Measurements from ENCODE around the gene FPR1. TPM values are rescaled to one million over a fixed set of nuclear protein-coding genes. Genes with fewer than 3 reads are reported as not detected.

Gene FPR1
- total RNA-seq, 2 experiments from 2014 or later: not detected

DNA sequence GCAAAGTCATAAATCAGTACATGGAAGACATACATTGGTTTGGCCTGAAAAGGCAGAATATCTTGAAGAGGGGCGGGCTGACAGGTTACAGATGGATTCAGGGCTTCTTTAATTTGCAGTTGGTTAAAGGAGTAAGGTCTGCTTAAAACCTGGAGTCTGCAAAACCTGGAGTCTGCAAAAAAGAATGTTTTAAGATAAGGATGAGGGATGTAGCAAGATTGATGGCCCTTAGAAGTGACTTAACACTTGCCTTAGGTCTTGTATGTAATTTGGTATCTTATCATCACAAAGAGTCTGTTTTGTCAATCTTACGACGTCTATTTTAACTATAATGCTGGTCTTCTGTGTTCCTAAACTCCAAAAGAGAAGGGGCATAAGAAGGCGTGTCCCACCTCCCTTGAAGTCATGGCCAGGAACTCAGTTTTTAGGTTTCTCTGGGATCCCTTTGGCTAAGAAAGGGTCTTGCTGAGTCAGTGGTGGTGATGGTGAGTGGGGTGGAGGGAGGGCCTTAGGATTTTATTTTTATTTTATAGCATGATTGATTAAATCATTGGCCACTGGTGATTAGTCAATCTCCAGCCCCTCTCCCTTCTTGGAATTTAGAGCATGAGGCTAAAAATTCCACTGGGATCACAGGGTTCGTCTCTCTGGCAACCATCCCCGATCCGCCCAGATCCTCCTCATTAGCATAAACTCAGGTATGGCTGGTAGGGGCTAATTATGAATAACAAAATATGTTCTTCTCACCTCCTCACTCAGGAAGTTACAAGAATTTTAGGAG, 17.7 kb downstream of the FPR1 start:
- peaks cover 41% of the 10 kb centered on the region for H3K27me3 Mint-ChIP-seq
- no peak for DNase-seq
- no peak overlapping the region for H3K4me3 Mint-ChIP-seq
- H3K4me1 Mint-ChIP-seq: no peaks in the 10 kb centered on the region
- H3K27ac Mint-ChIP-seq: no peak overlapping the region
- H3K9me3 Mint-ChIP-seq: peaks cover 10% of the 10 kb centered on the region
- no peaks in the 10 kb centered on the region for H3K36me3 Mint-ChIP-seq

DNA sequence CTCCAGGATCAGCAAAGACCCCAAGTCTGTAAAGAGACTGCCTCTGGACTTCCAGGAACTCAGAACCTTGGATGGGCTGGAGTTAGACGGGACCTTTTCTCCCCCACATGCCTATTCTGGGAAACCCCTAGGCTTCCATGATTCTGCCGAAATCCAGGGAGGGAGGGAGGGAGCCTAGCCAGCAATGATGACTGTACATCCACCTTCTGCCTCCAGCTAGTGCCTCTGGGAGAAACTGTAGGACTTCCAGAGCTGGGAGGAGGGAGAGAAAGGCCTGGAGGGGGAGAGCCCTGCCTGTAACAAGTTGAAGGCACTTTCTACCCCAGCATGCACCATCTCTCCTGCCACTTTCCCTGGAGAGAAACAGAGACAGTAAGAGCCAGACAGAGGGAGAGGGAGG, 21.9 kb downstream of the FPR1 start:
- no peaks in the 10 kb centered on the region for H3K4me1 Mint-ChIP-seq
- no peak overlapping the region for H3K27ac Mint-ChIP-seq
- peaks cover 54% of the 10 kb centered on the region for H3K27me3 Mint-ChIP-seq
- no peak for DNase-seq
- H3K9me3 Mint-ChIP-seq: peaks cover 11% of the 10 kb centered on the region
- H3K4me3 Mint-ChIP-seq: no peak overlapping the region
- H3K36me3 Mint-ChIP-seq: no peaks in the 10 kb centered on the region

DNA sequence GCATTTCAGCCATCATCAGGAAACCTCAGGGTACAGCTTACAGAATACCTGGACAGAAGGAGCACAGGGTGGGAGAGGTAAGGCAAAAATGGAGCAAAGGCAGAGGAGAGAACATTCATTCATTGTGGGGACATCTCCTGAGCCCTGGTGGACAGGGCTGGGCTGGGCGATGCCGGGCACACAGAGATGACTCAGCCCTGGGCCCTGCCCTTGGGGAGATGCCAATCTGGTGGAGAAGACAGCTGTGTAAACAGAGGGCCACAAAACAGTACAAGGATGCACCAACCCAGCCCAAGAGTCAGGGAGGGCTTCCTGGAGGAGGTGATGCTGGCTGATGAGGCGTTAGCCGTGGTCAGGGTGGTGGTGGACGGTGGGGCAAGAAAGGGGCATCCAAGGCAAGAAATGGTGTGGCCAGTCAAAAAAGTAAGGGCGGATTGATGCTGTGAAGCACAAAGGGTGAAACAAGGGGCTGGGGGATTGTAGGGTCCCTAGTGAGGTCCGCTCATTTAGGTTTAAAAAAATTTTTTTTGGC, 24.3 kb downstream of the FPR1 start:
- DNase-seq: no peak
- Mint-ChIP-seq H3K36me3 (no peaks in the 10 kb centered on the region), H3K4me1 (no peaks in the 10 kb centered on the region), H3K9me3 (peaks cover 11% of the 10 kb centered on the region), H3K27me3 (peaks cover 61% of the 10 kb centered on the region), H3K27ac (no peak overlapping the region), H3K4me3 (no peak overlapping the region)

DNA sequence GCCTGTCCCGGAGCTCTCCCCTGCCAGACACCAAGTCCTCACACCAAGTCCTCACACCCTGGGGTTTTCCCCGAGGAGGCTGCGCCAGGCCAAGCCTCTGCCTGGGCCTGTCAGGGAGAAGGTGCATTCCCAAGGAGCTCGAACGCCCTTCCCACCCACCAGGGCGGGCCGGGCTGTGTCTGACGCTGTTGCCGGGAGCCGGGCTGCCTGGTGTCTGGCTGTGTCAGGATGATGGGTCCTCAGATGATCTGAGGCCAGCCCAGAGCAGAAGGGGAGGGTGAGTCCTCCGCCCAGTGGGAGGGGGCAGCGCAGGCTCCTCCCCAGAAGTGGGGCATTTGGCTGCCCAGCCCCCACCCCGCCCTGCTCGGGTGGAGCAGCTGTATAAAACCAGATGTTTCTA, 25.6 kb downstream of the FPR1 start:
- H3K4me1 Mint-ChIP-seq: no peaks in the 10 kb centered on the region
- H3K36me3 Mint-ChIP-seq: no peaks in the 10 kb centered on the region
- H3K9me3 Mint-ChIP-seq: peaks cover 6% of the 10 kb centered on the region
- DNase-seq: no peak
- H3K27me3 Mint-ChIP-seq: peaks cover 64% of the 10 kb centered on the region
- H3K4me3 Mint-ChIP-seq: no peak overlapping the region
- H3K27ac Mint-ChIP-seq: no peak overlapping the region

DNA sequence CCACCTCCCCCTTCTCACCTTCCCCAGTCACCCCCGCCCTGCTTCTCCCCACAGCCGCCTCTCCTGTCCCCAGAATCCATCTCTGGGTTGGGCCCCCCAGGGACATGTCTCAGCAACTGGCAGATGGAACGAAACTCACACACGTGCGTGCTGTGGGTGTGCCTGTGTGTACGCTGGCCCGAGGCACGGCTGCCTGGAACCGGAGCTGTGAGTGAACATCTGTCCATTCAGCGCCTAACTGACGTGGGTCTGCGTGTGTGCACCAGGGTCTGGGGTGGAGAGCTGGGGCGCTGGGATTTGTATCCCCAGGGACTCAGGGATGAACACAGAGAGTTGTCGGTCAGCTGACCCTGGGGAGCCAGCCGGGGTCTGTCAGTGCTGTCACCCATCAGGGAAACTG, 27.1 kb downstream of the FPR1 start:
- no peaks in the 10 kb centered on the region for H3K4me1 Mint-ChIP-seq
- peaks cover 72% of the 10 kb centered on the region for H3K27me3 Mint-ChIP-seq
- DNase-seq: no peak
- H3K27ac Mint-ChIP-seq: no peak overlapping the region
- no peak overlapping the region for H3K4me3 Mint-ChIP-seq
- no peaks in the 10 kb centered on the region for H3K36me3 Mint-ChIP-seq
- peaks cover 1% of the 10 kb centered on the region for H3K9me3 Mint-ChIP-seq

DNA sequence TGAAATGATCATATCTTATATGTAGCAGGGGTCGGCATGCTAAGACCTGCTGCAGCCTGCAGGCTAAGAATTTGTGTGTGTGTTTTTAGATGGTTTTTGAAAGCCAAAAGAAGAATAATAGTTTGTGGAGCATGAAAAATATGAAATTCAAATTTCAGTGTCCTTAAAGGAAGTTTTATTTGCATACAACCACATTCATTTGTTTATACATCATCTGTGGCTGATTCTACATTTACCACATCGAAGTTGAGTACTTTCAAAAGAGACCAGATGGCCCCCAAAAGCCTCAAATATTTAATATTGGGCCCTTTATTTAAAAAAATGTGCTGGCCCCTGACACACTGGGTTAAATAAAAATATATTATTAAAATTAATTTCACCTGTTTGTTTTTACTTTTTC, 29.2 kb downstream of the FPR1 start:
- H3K36me3 Mint-ChIP-seq: no peaks in the 10 kb centered on the region
- no peak overlapping the region for H3K27ac Mint-ChIP-seq
- DNase-seq: no peak
- H3K4me3 Mint-ChIP-seq: no peak overlapping the region
- H3K9me3 Mint-ChIP-seq: no peaks in the 10 kb centered on the region
- H3K27me3 Mint-ChIP-seq: peaks cover 70% of the 10 kb centered on the region
- no peaks in the 10 kb centered on the region for H3K4me1 Mint-ChIP-seq

DNA sequence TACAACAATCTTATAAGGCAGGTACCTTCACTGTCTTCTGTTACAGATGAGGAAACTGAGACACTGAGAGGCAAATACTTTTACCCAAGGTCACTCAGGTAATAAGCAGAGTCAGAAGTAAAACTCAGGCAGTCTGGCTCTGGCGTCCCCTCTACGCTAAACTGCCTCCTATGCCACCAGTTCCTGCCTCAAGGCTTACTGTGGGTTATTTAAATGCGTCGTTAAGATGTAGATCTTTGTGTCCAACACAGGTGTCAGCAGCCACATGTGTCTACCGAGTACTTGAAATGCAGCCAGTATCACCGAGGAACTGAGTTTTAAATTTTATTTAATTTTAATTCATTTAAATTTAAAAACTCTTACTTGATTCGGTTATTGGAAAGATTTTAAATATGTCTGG, 29.8 kb downstream of the FPR1 start:
- Mint-ChIP-seq H3K27ac (no peak overlapping the region), H3K36me3 (no peaks in the 10 kb centered on the region), H3K4me3 (no peak overlapping the region), H3K9me3 (no peaks in the 10 kb centered on the region), H3K27me3 (peaks cover 64% of the 10 kb centered on the region), H3K4me1 (no peaks in the 10 kb centered on the region)
- DNase-seq: no peak

DNA sequence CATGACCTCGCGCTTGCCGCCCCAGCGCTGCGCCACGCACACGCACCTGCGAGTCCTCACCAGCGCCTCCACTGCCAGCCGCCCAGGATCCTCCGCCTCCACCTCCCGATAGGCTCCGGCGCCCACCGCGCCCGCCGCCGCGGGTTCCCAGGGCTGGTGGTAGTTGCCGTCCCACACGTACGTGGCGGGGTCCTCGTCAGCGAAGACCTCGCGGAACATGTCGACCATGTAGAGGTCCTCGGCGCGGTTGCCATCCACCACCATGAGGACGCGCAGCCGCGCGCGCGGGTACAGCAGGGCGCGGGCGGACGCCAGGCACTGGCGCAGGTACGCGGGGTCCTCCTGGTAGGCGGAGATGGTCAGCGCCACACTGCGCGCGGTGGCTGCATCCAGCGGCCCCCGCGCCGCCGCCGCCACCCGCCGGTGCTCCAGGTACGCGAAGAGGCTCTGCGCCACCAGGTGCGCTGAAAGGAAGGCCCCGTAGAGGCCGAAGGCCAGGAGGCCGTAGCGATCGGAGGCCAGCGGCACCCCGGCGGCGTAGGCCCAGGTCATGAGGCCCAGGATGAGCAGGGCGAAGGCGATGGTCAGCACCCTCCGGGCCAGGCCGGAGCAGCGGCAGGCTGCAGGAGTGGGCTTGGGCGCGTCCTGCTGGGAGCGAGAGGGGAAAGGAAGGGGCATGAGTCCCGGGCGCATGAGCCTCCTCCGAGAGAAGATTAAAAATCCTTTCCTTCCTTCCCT, 32.3 kb downstream of the FPR1 start:
- Mint-ChIP-seq H3K9me3 (no peaks in the 10 kb centered on the region), H3K27ac (no peak overlapping the region), H3K27me3 (peaks cover 44% of the 10 kb centered on the region), H3K4me3 (no peak overlapping the region), H3K36me3 (no peaks in the 10 kb centered on the region), H3K4me1 (no peaks in the 10 kb centered on the region)
- DNase-seq: no peak

DNA sequence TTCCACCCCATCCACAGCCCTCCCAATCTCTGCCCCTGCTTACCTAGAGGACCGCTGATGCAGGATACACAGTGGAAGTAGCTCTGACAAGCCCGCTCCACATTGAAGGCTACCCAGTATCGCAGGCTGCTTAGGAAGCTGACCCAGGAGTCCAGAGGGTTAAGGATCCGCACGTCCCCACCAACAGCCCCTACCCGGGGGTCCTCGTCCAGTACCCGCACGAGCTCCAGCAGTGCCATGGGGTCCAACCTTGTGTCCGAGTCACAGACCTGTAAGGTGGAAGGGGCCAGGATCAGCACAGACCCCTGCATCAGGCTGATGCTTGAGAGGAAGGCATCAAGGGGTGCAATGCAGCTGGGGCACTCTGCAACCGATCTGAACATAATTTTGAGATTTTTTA, 34.8 kb downstream of the FPR1 start:
- Mint-ChIP-seq H3K27ac (no peak overlapping the region), H3K4me3 (no peak overlapping the region), H3K9me3 (no peaks in the 10 kb centered on the region), H3K27me3 (peaks cover 31% of the 10 kb centered on the region), H3K4me1 (no peaks in the 10 kb centered on the region), H3K36me3 (peaks cover 2% of the 10 kb centered on the region)
- DNase-seq: no peak

DNA sequence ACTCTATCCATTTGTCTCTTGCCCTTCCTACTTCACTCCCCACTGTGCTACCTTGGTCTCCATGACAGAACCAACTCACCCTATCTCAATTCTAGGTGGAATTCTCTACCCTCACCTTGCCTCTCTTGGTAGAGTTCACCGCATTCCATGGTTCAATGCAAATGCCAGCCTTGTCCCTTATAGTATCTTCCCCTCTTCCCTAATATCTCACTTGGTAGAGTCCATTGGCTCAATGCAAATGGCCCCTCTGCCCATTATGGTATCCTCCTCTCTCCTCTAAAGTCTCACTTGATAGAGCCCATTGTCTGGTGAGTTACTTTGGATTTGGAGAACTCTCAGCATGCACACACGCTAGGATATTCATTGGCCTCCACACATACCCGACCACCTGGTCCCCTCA, 35.8 kb downstream of the FPR1 start:
- Mint-ChIP-seq H3K27me3 (peaks cover 26% of the 10 kb centered on the region), H3K4me3 (no peak overlapping the region)

DNA sequence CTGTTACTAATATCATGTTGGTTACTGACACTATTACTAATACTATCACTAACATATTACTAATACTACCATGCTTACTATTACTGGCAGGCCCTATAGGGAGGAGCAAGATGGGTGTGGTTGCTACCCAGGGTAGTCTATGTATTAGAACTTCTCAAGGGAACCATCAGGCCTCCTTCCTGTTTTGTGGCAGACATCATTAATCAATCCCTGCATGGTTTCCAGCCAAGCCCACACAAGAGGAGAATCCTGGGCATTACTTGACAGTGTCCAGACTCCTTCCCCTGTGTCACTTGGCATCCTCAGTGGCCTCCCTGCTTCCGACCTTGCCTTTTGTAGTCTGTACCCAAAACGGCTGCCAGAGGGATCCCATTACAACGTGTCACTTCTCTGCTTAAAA, 36.8 kb downstream of the FPR1 start:
- Mint-ChIP-seq H3K4me1 (no peaks in the 10 kb centered on the region), H3K36me3 (peaks cover 2% of the 10 kb centered on the region), H3K4me3 (no peak overlapping the region), H3K27me3 (peaks cover 18% of the 10 kb centered on the region), H3K9me3 (no peaks in the 10 kb centered on the region), H3K27ac (no peak overlapping the region)
- DNase-seq: no peak

More for the DNA sequence above, 35.8 kb downstream of the FPR1 start:
- Mint-ChIP-seq H3K4me1 (no peaks in the 10 kb centered on the region), H3K36me3 (peaks cover 2% of the 10 kb centered on the region), H3K27ac (no peak overlapping the region), H3K9me3 (no peaks in the 10 kb centered on the region)
- no peak for DNase-seq

DNA sequence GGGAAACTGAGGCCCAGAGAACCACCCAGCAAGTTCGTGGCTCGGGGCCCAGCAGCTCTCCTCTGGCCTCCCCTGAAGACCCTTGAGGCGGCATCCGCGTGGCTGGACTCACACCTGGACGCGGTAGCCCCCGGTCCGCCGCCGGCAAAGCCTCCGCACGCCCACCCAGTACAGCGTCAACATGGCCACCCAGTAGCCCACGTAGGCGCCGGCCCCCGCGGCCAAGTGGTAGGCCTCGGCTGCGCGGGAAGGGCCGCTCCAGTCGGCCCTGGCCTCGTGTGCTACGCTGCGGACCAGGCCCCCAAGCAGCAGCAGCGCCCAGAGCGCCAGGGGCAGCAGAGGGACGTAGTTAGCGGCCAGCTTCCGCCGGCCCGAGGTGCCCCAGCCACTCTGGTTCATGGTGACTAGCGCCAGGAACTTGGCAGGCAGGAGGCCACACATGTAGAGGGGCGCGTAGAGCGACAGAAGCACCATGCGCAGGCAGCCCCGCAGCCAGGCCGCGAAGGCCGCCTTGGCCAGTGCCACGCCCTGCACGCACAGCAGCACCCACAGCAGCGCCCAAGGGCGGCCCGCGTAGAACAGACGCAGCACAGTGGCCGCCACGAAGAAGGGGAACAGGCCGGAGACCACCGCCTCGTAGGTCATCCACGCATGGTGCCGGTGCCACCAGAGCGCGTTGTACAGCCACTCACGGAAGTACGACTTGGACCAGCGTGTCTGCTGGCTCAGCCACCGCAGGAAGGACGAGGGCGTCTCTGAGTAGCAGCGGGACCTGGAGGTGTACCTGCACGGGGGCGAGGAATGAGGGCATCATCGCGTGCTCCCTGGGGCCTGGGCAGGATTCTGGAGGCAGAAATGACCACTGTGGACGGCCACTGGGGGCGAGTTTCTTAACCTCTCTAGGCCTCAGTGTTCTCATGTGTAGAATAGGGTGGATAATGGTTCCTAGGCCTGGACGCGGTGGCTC, 38.1 kb downstream of the FPR1 start:
- no peak overlapping the region for H3K27ac Mint-ChIP-seq
- peaks cover 2% of the 10 kb centered on the region for H3K36me3 Mint-ChIP-seq
- H3K9me3 Mint-ChIP-seq: no peaks in the 10 kb centered on the region
- H3K27me3 Mint-ChIP-seq: peaks cover 9% of the 10 kb centered on the region
- H3K4me1 Mint-ChIP-seq: no peaks in the 10 kb centered on the region
- H3K4me3 Mint-ChIP-seq: no peak overlapping the region
- no peak for DNase-seq

DNA sequence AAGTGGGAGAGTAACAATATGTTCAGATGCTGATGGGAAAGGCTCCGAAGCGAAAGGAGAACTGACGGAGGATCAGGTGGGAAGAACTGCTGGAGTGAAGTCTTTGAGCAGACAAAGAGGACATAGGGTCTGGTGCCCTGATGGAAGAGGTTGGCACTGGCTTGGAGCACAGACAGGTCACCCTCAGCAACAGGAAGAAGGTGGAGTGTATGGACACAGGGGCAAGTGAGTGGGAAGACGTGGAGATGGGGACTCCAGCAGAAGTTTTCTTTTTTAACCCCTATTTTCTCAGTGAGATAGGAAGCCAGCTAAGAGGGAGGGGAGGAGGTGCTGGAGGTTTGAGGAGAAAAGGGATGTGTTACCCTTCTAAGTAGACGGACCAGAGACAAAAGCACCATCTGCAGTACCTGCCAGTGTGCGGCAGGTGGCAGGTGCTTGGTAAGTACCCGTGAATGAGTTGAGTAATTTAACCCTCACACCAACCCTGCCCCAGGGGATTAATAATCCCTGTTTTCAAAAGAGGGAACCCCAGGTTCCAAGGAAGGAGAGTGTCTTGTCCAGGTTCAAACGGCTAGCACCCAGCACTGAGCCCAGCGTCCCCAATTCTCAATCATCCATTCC, 39.1 kb downstream of the FPR1 start:
- H3K4me3 Mint-ChIP-seq: no peak overlapping the region
- DNase-seq: no peak
- H3K4me1 Mint-ChIP-seq: no peaks in the 10 kb centered on the region
- H3K9me3 Mint-ChIP-seq: no peaks in the 10 kb centered on the region
- no peaks in the 10 kb centered on the region for H3K27me3 Mint-ChIP-seq
- peaks cover 2% of the 10 kb centered on the region for H3K36me3 Mint-ChIP-seq
- H3K27ac Mint-ChIP-seq: no peak overlapping the region

DNA sequence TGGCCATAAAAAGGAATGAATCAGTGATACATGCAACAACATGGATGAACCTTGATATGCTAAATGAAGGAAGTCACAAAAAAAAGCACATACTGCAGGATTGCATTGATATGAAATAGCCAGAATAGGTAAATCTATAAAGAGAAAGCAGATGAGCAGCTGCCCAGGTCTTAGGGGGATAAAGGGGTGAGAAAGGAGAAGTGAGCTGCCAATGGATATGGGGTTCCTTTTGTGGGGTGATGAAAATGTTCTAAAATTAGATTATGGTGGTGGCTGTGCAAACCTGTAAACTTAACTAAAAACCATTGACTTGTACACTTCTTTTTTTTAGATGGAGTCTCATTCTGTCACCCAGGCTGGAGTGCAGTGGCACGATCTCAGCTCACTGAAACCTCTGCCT, 40.0 kb downstream of the FPR1 start:
- Mint-ChIP-seq H3K4me1 (no peaks in the 10 kb centered on the region), H3K36me3 (peaks cover 6% of the 10 kb centered on the region), H3K27ac (no peak overlapping the region), H3K9me3 (no peaks in the 10 kb centered on the region), H3K27me3 (no peaks in the 10 kb centered on the region), H3K4me3 (no peak overlapping the region)
- DNase-seq: no peak
